Fibroblast of villous mesenchyme (primary cell): ENCODE measurements around the gene MSL3. TPM values are rescaled to one million over a fixed set of nuclear protein-coding genes. Genes with fewer than 3 reads are reported as not detected.

Experiments
- DNase-seq: peaks from one replicate; pipeline ENCODE4 v3.0.0-alpha.2; 2010; ENCODE audit warnings: low read depth
- H3K4me3 ChIP-seq: 2 replicates; pipeline ENCODE4 v1.5.1; 2011; ENCODE audit warnings: low read depth, mild to moderate bottlenecking, low read length
- total RNA-seq: library from RNA; depleted of rRNA; stranded (reverse); fragments of >200 nt; gene quantifications from 2 replicates; pipeline ENCODE4 v1.2.3, GENCODE V29; 2012
- TF ChIP-seq, protein P1 (sequence below): IDR thresholded peaks from 2 replicates; pipeline ENCODE4 v1.5.1; 2012; ENCODE audit warnings: low read depth, mild to moderate bottlenecking, low read length; ENCODE audit not compliant: insufficient read depth

Gene MSL3
- total RNA-seq, 1 donor = 32.8 TPM

DNA sequence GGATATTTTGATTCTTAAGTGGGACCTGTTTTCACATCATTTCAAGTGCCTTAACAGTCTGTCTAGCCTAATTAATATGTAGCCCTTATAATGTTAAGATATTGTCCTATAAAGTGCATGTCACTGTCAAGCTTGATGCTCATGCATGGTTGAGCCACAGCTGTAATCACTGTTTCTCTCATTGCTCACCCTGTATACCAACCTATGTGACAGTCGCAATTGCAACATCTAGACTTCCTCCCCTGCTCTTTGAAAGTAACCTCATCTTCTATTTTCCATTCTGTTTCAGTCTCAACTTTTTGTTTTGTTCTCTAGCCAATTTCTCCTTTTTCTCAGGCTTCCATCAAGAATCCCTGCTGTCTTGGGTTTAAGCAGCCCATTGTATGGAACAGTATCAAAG lies 24.4 kb upstream of the MSL3 start:
- DNase-seq = no peak
- TF ChIP-seq, protein P1, sequence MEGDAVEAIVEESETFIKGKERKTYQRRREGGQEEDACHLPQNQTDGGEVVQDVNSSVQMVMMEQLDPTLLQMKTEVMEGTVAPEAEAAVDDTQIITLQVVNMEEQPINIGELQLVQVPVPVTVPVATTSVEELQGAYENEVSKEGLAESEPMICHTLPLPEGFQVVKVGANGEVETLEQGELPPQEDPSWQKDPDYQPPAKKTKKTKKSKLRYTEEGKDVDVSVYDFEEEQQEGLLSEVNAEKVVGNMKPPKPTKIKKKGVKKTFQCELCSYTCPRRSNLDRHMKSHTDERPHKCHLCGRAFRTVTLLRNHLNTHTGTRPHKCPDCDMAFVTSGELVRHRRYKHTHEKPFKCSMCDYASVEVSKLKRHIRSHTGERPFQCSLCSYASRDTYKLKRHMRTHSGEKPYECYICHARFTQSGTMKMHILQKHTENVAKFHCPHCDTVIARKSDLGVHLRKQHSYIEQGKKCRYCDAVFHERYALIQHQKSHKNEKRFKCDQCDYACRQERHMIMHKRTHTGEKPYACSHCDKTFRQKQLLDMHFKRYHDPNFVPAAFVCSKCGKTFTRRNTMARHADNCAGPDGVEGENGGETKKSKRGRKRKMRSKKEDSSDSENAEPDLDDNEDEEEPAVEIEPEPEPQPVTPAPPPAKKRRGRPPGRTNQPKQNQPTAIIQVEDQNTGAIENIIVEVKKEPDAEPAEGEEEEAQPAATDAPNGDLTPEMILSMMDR = no peak
- H3K4me3 ChIP-seq = no peak overlapping the region

DNA sequence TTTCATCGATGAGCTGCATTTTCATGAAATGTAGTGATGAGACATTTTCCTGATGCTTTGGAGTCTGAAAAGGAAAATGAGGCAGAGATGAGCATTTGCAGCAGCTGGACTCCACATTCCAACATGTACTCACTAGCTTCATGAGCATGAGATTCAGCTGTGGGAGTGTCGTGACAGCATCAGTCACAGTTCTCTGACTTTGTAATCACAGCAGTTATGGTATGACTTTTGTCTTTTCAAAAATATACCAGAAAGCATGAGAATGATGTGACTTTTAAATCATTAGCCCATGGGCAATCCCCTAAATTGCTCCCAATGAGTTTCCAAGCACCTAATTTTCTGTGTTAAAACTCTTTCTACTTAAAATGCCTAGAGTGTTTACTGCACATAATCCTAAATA lies 18.3 kb upstream of the MSL3 start:
- TF ChIP-seq, protein P1 = no peak
- DNase-seq = no peak
- no peak overlapping the region for H3K4me3 ChIP-seq

DNA sequence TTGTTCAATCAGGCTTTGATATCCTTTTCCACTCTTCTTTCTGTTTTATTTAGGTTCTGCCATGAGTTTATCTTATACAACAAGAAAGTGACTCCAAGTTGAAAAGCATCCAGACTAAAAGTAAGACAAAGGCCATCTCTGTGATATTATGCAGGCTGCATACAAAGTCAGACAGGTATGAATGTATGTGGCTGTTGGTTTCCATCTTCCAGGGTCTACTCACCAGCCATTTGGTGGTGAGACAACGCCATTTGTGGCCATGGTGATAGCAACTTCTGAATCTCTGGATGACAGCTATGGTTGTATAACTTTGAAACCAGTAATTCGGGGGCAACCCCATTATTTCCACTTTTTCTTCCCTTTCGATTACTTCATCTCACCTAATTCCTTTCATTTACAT lies 17.2 kb upstream of the MSL3 start:
- no peak overlapping the region for H3K4me3 ChIP-seq
- DNase-seq = no peak
- TF ChIP-seq, protein P1 = no peak

DNA sequence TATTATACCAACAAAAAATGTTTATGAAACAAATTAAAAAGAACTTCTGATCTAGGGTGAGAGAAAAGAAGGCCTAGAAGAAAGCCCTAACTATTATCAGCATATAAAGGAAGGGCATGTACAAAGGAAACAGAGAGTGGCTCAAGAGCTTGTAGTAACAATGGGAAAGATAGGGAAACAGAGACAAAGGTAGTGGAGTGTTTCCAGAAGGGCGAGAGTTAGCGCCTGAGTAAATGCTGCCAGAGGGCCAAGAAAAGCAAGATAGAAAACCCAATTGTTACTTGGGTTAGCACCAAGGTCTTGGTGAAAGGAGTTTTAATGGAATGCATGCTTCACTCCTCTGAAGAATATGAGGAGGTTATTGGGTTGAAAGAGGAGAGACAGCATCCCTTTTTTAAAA lies 16.5 kb upstream of the MSL3 start:
- DNase-seq = no peak
- H3K4me3 ChIP-seq = no peak overlapping the region
- TF ChIP-seq, protein P1 = no peak

DNA sequence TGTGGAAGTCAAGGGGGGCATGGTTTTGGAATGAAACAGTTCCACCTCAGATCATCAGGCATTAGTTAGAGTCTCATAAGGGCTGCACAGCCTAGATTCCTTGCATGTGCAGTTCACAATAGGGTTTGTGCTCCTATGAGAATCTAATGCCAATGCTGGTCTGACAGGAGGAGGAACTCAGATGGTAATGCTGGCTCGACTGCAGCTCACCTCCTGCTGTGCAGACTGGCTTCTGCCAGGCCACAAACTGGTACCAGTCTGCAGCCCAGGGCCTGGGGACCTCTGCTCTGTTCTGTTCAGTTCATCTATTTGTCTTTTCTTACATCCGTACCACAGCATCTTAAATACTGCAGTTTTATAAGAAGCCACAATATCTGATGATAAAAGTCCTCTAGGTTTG lies 12.2 kb upstream of the MSL3 start:
- TF ChIP-seq, protein P1 = no peak
- H3K4me3 ChIP-seq = no peak overlapping the region
- DNase-seq = no peak

DNA sequence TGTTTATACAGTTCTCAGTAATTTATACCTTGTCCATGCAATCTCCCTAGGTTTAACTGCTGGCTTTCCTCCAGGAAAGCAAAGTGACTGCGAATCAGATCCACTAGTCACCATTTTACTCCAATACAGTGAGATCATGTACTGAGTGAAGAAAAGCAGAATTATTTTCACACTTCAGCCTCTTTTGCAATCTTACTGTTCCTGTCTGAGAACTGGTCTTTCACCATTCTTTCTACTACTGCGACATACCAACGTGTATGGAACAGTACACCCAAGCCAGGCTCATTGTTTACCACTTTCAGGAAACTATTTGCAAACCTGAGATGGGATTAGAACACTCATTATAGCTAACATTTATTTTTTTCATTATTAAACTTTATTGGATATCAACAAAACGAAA lies 8.0 kb upstream of the MSL3 start:
- TF ChIP-seq, protein P1 = no peak
- H3K4me3 ChIP-seq = no peak overlapping the region

DNA sequence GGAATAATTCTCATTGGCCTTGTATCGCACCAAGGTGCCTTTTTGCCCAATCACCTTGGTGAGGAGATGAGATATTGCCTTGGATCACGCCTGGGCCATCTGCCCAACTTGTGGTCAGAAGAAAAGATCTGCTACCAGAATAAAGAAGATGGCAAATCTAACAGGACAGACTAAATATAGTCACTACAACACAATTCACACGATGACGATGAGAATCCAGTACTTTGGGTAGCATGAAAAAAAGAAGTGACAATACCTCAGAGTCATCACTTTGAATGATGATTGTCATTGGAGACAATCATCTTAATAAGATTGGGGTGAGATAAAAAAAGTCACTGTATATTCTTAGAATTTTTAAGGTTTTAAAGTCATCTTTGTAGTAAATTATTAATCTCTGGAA lies 7.3 kb upstream of the MSL3 start:
- TF ChIP-seq, protein P1 = no peak
- no peak for DNase-seq
- no peak overlapping the region for H3K4me3 ChIP-seq

More for the DNA sequence above, 8.0 kb upstream of the MSL3 start:
- DNase-seq = no peak
